ENCODE results near the gene NAALADL2. TPM values are rescaled to one million over a fixed set of nuclear protein-coding genes. Genes with fewer than 3 reads are reported as not detected.
"Not testable (repeated sequence)": the region's sequence is repeated elsewhere in the genome, so short reads cannot be mapped to it uniquely, and the experiment has no call there.

Gene NAALADL2
- total and polyA plus RNA-seq, 2 donors (not counting 3 experiments of a cell fraction or from before 2014, with no cell fraction given) = 1.1 to 4.0 TPM

DNA sequence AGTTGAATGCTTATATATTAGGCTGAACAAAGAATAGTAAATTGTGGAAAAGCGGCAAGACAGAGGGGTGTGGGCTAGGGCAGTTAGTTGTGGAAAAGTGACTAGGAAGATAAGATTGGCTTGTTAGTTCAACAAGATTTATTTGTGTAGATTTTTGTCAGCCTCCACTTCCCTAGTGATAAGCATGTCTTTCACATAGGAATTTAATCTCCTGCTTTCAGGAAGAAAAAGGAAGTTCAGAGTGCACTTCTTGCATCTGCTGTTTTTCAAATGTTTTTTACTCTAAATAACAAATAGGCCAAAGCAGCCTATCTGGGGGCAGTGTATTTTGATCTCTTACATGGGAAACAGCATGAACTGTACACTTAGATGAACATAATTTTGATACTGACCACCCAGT is 919.9 kb downstream of the NAALADL2 start:
- FAIRE-seq = no peak

DNA sequence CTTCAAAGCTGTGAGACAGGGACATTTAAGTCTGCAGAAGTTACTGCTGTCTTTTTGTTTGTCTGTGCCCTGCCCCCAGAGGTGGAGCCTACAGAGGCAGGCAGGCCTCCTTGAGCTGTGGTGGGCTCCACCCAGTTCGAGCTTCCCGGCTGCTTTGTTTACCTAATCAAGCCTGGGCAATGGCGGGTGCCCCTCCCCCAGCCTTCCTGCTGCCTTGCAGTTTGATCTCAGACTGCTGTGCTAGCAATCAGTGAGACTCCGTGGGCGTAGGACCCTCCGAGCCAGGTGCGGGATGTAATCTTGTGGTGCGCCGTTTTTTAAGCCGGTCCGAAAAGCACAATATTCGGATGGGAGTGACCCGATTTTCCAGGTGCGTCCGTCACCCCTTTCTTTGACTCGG is 928.0 kb downstream of the NAALADL2 start:
- CTCF ChIA-PET = not testable (repeated sequence)

More for the DNA sequence above, 919.9 kb downstream of the NAALADL2 start:
- Histone ChIP-seq H4K20me1 (replicated peaks; ENCODE audit: control insufficient read depth, extremely low read depth, insufficient read depth, low read length) (no peaks in the 10 kb centered on the region), H3K4me1 (ENCODE audit: control insufficient read depth, extremely low read depth, insufficient read depth, low read length) (no peaks in the 10 kb centered on the region), H3K9me3 (replicated peaks; ENCODE audit: control insufficient read depth, insufficient read depth, low read length) (no peaks in the 10 kb centered on the region), H3K79me2 (ENCODE audit: control insufficient read depth, insufficient read depth, low read length) (no peaks in the 10 kb centered on the region), H3K27ac (ENCODE audit: insufficient read depth, low read depth, low read length) (no peak overlapping the region), H3K9ac (replicated peaks; ENCODE audit: extremely low read depth, insufficient read depth, low read length) (no peak overlapping the region), H3K9me1 (replicated peaks; ENCODE audit: control insufficient read depth, extremely low read depth, insufficient read depth, low read length) (no peaks in the 10 kb centered on the region), H3K36me3 (ENCODE audit: control insufficient read depth in 2 of 2, extremely low read depth in 1 of 2, insufficient read depth in 2 of 2, low read length in 2 of 2) (no peaks in the 10 kb centered on the region), H3K27me3 (ENCODE audit: control insufficient read depth in 2 of 2, insufficient read depth in 2 of 2, low read length in 2 of 2) (no peaks in the 10 kb centered on the region), H3K4me2 (ENCODE audit: insufficient read depth, low read length) (no peak overlapping the region), H3K4me3 (replicated peaks in 1 of 3; ENCODE audit: insufficient read depth in 1 of 3, low read depth in 1 of 3, low read length in 3 of 3) (no peak overlapping the region), H2AFZ (ENCODE audit: low read depth, low read length) (no peak overlapping the region)
- intact Hi-C loops (cut with micrococcal nuclease) = no loop called here
- BruUV-seq (replicated peaks) = no TSS peak
- dilution Hi-C loops (cut with MboI; ENCODE audit: extremely low pct_ligation_motif_present, low sequenced_read_pairs) = no loop called here
- CTCF ChIA-PET = no interaction called here
- POLR2A ChIA-PET = no interaction called here
- TF ChIP-seq GATA2 (IDR thresholded peaks at IDR 0.05; ENCODE audit: insufficient read depth, insufficient read length, low read depth, low read length) (no peak), FOS (IDR thresholded peaks at IDR 0.05; ENCODE audit: borderline replicate concordance, insufficient read depth, low read length) (no peak), POLR2AphosphoS5 (IDR thresholded peaks at IDR 0.05; ENCODE audit: insufficient read depth, low read depth, low read length) (no peak), JUN (IDR thresholded peaks at IDR 0.05; ENCODE audit: borderline replicate concordance, insufficient read depth, insufficient read length, low read depth) (no peak), EZH2 (IDR thresholded peaks at IDR 0.05; ENCODE audit: borderline replicate concordance, low read depth, low read length, severe bottlenecking) (no peak), MYC (IDR thresholded peaks at IDR 0.05; ENCODE audit: low read depth, low read length) (no peak), POLR2A (IDR thresholded peaks at IDR 0.05; ENCODE audit: low read depth, low read length) (no peak)
- TF ChIP-seq, protein P1, sequence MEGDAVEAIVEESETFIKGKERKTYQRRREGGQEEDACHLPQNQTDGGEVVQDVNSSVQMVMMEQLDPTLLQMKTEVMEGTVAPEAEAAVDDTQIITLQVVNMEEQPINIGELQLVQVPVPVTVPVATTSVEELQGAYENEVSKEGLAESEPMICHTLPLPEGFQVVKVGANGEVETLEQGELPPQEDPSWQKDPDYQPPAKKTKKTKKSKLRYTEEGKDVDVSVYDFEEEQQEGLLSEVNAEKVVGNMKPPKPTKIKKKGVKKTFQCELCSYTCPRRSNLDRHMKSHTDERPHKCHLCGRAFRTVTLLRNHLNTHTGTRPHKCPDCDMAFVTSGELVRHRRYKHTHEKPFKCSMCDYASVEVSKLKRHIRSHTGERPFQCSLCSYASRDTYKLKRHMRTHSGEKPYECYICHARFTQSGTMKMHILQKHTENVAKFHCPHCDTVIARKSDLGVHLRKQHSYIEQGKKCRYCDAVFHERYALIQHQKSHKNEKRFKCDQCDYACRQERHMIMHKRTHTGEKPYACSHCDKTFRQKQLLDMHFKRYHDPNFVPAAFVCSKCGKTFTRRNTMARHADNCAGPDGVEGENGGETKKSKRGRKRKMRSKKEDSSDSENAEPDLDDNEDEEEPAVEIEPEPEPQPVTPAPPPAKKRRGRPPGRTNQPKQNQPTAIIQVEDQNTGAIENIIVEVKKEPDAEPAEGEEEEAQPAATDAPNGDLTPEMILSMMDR (IDR thresholded peaks at IDR 0.05; ENCODE audit: extremely low read depth in 1 of 2, insufficient read depth in 1 of 2, low read depth in 1 of 2, low read length in 2 of 2) = no peak
- TF ChIP-seq, protein P2, sequence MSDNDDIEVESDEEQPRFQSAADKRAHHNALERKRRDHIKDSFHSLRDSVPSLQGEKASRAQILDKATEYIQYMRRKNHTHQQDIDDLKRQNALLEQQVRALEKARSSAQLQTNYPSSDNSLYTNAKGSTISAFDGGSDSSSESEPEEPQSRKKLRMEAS (IDR thresholded peaks at IDR 0.05; ENCODE audit: insufficient read depth, insufficient read length) = no peak
- DNase-seq (ENCODE audit: low read depth, low spot score) = peak; percentile 90

More for the DNA sequence above, 928.0 kb downstream of the NAALADL2 start:
- H3K4me3 ChIP-seq (replicated peaks in 1 of 3; ENCODE audit: insufficient read depth in 1 of 3, low read depth in 1 of 3, low read length in 3 of 3); H2AFZ ChIP-seq (ENCODE audit: low read depth, low read length); DNase-seq (ENCODE audit: low read depth, low spot score); H3K27me3 ChIP-seq (ENCODE audit: control insufficient read depth in 2 of 2, insufficient read depth in 2 of 2, low read length in 2 of 2); H3K4me1 ChIP-seq (ENCODE audit: control insufficient read depth, extremely low read depth, insufficient read depth, low read length); intact Hi-C loops (cut with micrococcal nuclease); POLR2A ChIA-PET; dilution Hi-C loops (cut with MboI; ENCODE audit: extremely low pct_ligation_motif_present, low sequenced_read_pairs); H3K4me2 ChIP-seq (ENCODE audit: insufficient read depth, low read length); H4K20me1 ChIP-seq (replicated peaks; ENCODE audit: control insufficient read depth, extremely low read depth, insufficient read depth, low read length); H3K27ac ChIP-seq (ENCODE audit: insufficient read depth, low read depth, low read length); FAIRE-seq; H3K9me1 ChIP-seq (replicated peaks; ENCODE audit: control insufficient read depth, extremely low read depth, insufficient read depth, low read length); H3K36me3 ChIP-seq (ENCODE audit: control insufficient read depth in 2 of 2, extremely low read depth in 1 of 2, insufficient read depth in 2 of 2, low read length in 2 of 2); H3K9me3 ChIP-seq (replicated peaks; ENCODE audit: control insufficient read depth, insufficient read depth, low read length); BruUV-seq (replicated peaks); H3K9ac ChIP-seq (replicated peaks; ENCODE audit: extremely low read depth, insufficient read depth, low read length); H3K79me2 ChIP-seq (ENCODE audit: control insufficient read depth, insufficient read depth, low read length): not testable (repeated sequence)

Measured in endothelial cell of umbilical vein (primary cell).